GM18907 (cell line): ENCODE data around the gene PHLDA2.

Experiments
- ATAC-seq: cut with Tn5 transposase; IDR thresholded peaks from one replicate; pipeline ENCODE4 v1.9.1; 2021; ENCODE audit warnings: mild to moderate bottlenecking, moderate library complexity; ENCODE audit not compliant: unreplicated experiment

Gene PHLDA2

GRCh38 chr11:2930704-2931419 lies 1.6 kb upstream of the PHLDA2 start:
- no peak for ATAC-seq

DNA sequence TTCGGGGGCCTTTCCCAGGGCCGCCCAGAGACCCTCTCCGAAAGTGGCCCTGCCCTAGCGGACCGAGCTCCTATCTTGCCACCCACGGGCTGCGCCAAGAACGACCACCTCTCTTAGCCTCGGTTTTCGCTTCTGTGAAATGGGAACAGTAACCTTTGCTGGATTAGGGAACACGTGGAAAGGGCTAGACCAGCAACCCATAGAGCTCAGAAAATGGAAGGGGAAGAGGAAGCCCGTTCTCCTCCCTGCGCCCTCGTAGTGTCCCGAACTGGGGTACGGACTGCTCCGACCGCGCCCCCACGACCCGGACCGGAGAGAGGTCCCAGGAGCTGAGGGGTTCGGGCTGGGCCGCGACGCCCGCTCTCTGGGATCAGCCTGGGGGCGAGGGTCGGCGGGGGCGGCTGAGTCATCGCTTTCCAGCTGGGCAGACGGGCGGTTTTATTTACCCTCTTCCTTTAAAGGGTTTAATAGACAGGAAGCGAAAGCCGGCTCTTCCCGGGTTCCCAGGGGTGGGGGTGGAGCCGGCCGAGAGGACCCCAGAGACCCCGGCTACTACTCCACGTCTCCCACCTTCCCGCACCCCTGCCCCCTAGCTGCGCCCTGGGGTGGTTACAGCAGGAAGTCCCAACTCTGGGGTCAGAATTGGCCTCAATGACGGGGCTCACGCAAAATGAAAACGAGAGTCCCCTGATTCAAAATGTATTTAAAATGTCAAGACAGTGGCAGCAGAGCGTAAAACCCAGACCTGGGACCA lies 907 bp upstream of the PHLDA2 start:
- ATAC-seq: no peak

DNA sequence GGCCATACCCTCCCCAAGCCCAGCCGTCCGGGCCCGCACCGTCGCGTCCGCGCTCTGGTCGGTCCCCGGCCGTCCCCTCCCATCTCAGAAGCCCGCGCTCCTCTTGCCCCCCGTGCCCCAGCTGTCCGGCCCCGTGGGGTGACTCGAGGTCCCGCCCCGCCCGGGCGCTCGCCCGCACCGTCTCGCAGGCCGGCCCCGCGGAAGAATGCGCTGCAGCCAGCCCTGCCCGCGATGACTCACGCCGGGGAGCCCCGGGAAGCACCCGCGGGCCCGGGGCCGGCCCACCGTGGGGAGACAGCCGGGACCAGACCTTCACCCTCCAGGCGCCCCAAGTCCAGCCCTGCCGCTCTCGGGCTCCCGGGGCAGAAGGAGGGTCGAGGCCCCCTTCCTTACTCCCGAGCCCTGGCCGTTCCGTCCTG lies 320 bp upstream of the PHLDA2 start:
- no peak for ATAC-seq

DNA sequence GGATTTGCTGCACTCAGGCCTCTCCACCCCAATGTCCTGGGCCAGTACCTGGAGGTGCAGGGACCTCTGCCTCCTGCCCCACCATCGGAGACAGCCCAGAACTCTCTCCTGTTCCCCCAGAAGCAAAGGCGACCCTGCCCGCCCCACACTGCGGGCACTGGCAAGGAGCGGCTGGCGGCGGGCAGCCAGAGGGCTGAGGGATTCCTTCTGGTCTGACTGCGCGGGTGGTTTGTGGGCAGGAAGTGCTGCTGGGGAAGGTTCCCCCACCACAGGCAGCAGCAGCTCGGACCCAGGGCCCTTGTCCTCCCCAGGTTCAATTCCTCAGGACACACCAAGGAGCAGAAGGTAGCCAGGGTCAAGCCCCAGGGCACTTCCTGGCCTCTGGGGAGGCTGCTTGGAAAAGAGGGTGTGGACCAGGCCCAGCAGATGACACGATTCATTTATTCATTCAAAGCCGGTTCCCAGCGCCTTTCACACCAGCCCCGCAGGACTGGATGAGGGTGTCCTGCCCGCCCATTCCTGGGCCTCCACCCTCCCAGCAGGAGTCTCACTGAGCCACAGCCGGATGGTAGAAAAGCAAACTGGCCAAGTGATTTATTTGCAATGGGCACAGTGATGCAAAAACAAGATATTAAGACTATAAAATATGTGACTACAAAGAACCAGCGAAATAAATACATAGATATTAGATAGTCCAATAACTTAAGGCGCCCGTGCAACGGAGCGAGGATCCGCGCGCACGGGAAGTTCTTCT lies 1.2 kb downstream of the PHLDA2 start:
- no peak for ATAC-seq

- no peak for ATAC-seq
Observed at GRCh38 chr11:2927121-2927800, 2.0 kb downstream of the PHLDA2 start.

- ATAC-seq: no peak
Observed at GRCh38 chr11:2926611-2927051, 2.6 kb downstream of the PHLDA2 start.

GRCh38 chr11:2924821-2925675 lies 4.2 kb downstream of the PHLDA2 start:
- no peak for ATAC-seq

DNA sequence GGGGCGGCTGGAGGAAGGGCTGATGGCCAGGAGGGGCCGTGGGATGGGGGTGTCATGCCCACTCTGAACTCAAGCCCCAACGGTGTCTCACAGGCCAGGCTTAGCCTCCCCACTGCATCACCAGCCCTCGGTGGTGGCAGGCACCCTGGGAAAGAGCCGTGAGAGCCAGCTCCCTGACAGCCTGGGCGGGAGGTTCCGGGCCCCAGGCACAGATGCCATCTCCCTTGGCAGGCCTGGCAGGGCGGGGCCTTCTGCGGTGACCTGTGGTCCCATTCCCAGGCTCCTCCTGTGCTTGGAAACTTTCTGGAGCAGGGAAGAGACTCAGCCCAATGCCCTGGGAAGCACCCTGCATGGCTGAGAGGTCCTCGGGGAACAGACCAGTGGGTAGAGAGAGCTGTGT lies 4.8 kb downstream of the PHLDA2 start:
- no peak for ATAC-seq

- ATAC-seq: no peak
Observed at GRCh38 chr11:2923446-2924375, 5.5 kb downstream of the PHLDA2 start.

DNA sequence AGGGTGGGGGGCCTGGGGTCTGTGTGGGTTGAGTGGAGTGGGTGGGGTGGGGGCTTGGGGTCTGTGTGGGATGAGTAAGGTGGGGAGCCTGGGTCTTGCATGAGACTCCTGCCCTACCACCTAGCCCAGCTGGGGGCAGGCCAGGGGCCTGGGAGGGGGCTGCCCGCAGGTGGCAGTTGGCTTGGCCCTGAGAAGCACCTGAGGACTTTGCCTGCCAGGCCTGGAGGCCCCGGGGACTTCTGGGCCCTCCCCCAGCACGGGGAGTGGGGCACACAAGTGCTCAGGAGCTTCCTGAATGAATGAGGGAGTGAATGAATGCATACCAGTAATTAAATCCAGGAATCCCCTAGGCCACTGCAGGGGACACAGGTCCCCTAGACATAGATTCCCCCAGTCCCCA lies 6.6 kb downstream of the PHLDA2 start:
- ATAC-seq: no peak

- ATAC-seq: no peak
Observed at GRCh38 chr11:2921742-2922493, 7.3 kb downstream of the PHLDA2 start.

GRCh38 chr11:2921261-2921660 lies 8.0 kb downstream of the PHLDA2 start:
- ATAC-seq: no peak

DNA sequence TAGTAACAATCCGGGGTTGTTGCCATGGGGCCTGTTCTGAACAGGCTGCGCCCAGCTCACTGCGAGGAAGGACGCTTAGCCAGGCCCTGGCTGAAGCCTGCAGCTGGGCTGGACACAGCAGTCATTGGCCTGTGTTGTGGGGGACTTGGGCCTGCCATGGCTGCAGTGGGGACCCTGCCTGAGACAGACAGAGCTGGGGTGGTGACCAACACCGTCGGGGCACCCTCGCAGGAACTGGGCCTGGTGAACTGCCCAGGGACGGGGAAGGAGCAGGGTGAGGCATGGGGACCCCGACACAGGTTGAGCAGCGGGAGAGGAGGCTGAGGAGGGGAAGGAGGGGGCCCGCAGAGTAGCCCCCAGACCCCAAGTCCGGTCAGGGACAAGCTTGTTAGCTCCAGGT lies 8.9 kb downstream of the PHLDA2 start:
- no peak for ATAC-seq

DNA sequence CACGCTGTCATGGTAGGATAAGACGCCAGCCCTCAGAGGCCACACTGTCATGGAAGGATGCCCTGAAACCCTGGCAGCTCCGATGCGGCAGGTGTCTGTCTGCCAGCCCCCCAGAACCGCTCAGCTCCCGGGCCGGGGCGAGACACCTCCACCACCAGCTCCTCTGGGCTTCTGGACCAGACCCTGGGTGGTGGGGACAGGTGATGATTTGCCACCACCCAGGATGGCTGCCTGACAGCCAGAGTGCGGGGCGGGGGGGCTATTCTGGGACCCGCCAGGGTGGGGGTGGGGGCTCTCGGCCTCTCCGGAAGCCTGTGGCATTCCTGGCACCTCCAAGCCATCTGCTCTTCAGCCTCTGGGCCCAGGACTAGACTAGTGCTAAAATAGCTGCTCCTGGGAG lies 9.4 kb downstream of the PHLDA2 start:
- no peak for ATAC-seq

DNA sequence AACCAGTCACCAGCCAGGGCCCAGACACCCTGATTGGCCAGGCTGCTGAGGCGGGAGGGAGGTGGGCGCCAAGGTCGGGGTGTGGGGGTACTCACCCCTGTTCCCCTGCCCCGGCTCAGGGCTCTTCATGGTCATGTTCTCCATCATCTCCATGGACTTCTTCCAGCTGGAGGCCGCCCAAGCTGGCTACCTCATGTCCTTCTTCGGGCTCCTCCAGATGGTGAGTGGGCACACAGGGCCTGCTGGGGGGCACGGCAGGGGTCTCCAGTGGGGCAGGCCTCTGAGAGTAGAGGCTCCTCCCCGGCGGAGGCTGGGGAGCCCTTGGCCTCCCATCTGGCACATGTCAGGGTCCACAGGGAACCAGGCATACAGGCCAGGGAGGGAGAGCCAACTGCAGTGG lies 10.0 kb downstream of the PHLDA2 start:
- no peak for ATAC-seq

GRCh38 chr11:2917842-2918490 lies 11.3 kb downstream of the PHLDA2 start:
- no peak for ATAC-seq

DNA sequence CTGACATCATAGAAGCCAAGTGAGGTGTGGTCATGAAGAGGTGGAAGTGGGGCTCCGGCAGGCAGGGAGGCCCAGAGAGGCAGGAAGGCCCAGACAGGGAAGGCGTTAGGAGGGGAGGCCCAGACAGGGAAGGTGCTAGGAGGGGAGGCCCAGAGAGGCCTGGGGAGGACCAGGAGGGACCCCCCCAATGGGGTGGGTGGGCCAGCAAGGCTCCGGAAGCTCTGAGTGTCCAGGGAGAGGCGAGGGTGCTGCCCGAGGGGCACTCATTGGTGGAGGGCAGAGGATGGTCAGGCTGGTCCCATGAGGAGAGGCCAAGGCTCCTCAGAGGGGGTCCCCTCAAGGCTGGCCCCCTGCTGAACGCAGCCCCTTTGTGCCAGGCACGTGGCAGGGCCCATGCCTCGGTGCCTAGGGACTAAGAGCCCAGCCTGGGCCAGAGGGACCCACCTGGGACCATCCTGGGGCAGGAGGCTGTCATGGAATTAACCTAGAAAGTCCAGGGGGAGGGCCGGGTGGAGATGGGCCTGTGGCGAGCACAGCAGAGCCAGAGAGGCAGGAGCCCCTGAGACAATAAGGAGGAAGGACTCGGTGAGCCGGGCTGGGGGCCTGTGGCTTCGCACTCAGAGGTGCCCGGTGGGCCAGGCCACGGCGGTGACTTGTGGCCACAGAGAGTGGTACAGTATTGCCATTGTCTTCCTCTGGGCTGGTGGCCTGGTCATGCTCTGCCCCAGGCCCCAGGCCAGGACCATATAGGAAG lies 12.2 kb downstream of the PHLDA2 start:
- ATAC-seq: no peak
